SK-N-SH (cell line): Measurements from ENCODE around the gene DUOXA2. TPM values are rescaled to one million over a fixed set of nuclear protein-coding genes. Genes with fewer than 3 reads are reported as not detected.
A peak's percentile ranks its signal among the peaks of the same experiment; 100 is the strongest.
"Not testable (repeated sequence)": the region's sequence is repeated elsewhere in the genome, so short reads cannot be mapped to it uniquely, and the experiment has no call there.

Source experiments
- CTCF ChIA-PET: fragments of 300-600, 350-600 bp; formaldehyde crosslinking; extraction: SDS; loops from one replicate; lab custom pipeline; 2021; lab: Yijun Ruan, JAX
- POLR2A ChIA-PET: fragments of 350-600 bp; sonication (Branson Sonifier 250); formaldehyde crosslinking; extraction: SDS; loops from one replicate; lab custom pipeline; 2020; ENCODE audit warnings: antibody characterized with exemption, inconsistent platforms; lab: Yijun Ruan, JAX
- DNase-seq: peaks from one replicate; pipeline ENCODE4 v3.0.0; 2012
- H2AFZ ChIP-seq: fragments of 200-600 bp; sonication (generic); 2 replicates; pipeline ENCODE4 v1.8.1; 2016; ENCODE audit warnings: antibody characterized with exemption, mild to moderate bottlenecking, low read depth
- H3F3A ChIP-seq: fragments of 200-600 bp; sonication (generic); replicated peaks from 2 replicates; pipeline ENCODE3; 2016; ENCODE audit warnings: antibody characterized with exemption, mild to moderate bottlenecking; ENCODE audit not compliant: insufficient read depth
- H3K27ac ChIP-seq, 2 experiments: fragments of 200-500 bp in 1 of 2; fragments of 200-600 bp in 1 of 2; sonication (Bioruptor generic) in 1 of 2; sonication (generic), shearing (Covaris generic) in 1 of 2; 2 replicates each; pipeline versions ENCODE4 v1.5.1 to v1.6.1; 2014 to 2016; ENCODE audit warnings: low read depth in 2 of 2, inconsistent platforms in 1 of 2, low read length in 1 of 2, mild to moderate bottlenecking in 1 of 2, mixed read lengths in 1 of 2
- H3K27me3 ChIP-seq: fragments of 200-600 bp; sonication (generic), shearing (Covaris generic); 2 replicates; pipeline ENCODE4 v1.6.1; 2016; ENCODE audit warnings: mixed run types; ENCODE audit not compliant: insufficient read depth
- H3K36me3 ChIP-seq, 2 experiments: fragments of 200-500 bp in 1 of 2; fragments of 200-600 bp in 1 of 2; sonication (Bioruptor generic) in 1 of 2; sonication (generic) in 1 of 2; replicated peaks in 1 of 2; 2 replicates each; pipeline versions ENCODE3 to v1.5.1; 2014 to 2016; ENCODE audit warnings: low read length in 1 of 2, mild to moderate bottlenecking in 1 of 2; ENCODE audit not compliant: insufficient read depth in 2 of 2, control insufficient read depth in 1 of 2
- H3K4me1 ChIP-seq, 2 experiments: fragments of 200-500 bp in 1 of 2; fragments of 200-600 bp in 1 of 2; sonication (Bioruptor generic) in 1 of 2; sonication (generic), shearing (Covaris generic) in 1 of 2; 2 replicates each; pipeline versions ENCODE4 v1.5.1 to v1.6.1; 2014 to 2016; ENCODE audit warnings: low read depth in 1 of 2, low read length in 1 of 2, mixed run types in 1 of 2; ENCODE audit not compliant: insufficient read depth in 2 of 2, control insufficient read depth in 1 of 2
- H3K4me2 ChIP-seq: fragments of 200-600 bp; sonication (generic), shearing (Covaris generic); 2 replicates; pipeline ENCODE4 v1.6.1; 2017; ENCODE audit warnings: mixed run types
- H3K4me3 ChIP-seq, 2 experiments: fragments of 200-500 bp in 1 of 2; fragments of 200-600 bp in 1 of 2; sonication (Bioruptor generic) in 1 of 2; sonication (generic), shearing (Covaris generic) in 1 of 2; 2 replicates each; pipeline versions ENCODE4 v1.5.1 to v1.8.1; 2014 to 2016; ENCODE audit warnings: low read depth in 2 of 2, inconsistent platforms in 1 of 2, low read length in 1 of 2, mild to moderate bottlenecking in 1 of 2, mixed read lengths in 1 of 2, moderate library complexity in 1 of 2
- H3K79me2 ChIP-seq: fragments of 200-600 bp; sonication (generic); 2 replicates; pipeline ENCODE4 v1.8.1; 2017; ENCODE audit warnings: mild to moderate bottlenecking; ENCODE audit not compliant: insufficient read depth
- H3K9ac ChIP-seq: fragments of 200-600 bp; sonication (generic); 2 replicates; pipeline ENCODE4 v1.6.1; 2017; ENCODE audit warnings: mixed run types
- H3K9me2 ChIP-seq: fragments of 200-600 bp; sonication (generic); 2 replicates; pipeline ENCODE4 v1.6.1; 2017; ENCODE audit warnings: mixed run types
- H3K9me3 ChIP-seq: fragments of 200-600 bp; sonication (generic); 2 replicates; pipeline ENCODE4 v1.6.1; 2017; ENCODE audit warnings: mixed run types, mild to moderate bottlenecking, moderate library complexity
- H4K20me1 ChIP-seq: fragments of 200-600 bp; sonication (generic); 2 replicates; pipeline ENCODE4 v1.6.1; 2017; ENCODE audit warnings: mild to moderate bottlenecking, mixed run types; ENCODE audit not compliant: insufficient read depth
- EP300 ChIP-seq, 2 experiments: IDR thresholded peaks; 2 replicates each; pipeline versions ENCODE4 v1.4.0 to v1.6.1; 2012; ENCODE audit warnings: borderline replicate concordance in 1 of 2, low read depth in 1 of 2, low read length in 1 of 2
- FOXJ3 ChIP-seq: sonication (generic); formaldehyde crosslinking; IDR thresholded peaks from 2 replicates; pipeline ENCODE4 v1.5.1; 2020; ENCODE audit warnings: mild to moderate bottlenecking, missing genetic modification reagents
- GATA2 ChIP-seq: sonication (generic); formaldehyde crosslinking; IDR thresholded peaks from 2 replicates; pipeline ENCODE4 v1.5.0; 2020; ENCODE audit warnings: mild to moderate bottlenecking, missing genetic modification reagents
- WGBS: methylation state at CpG from one replicate; pipeline ENCODE4 v1.1.6; 2017; ENCODE audit warnings: low lambda C conversion rate; 5-methylcytosine and 5-hydroxymethylcytosine counted together
- polyA plus RNA-seq, 3 experiments: library from polyadenylated mRNA; depleted of rRNA; stranded (reverse); fragments of >200 nt; gene quantifications; 2 replicates each; pipeline ENCODE4 v1.2.3, GENCODE V29; 2012

Gene DUOXA2
- polyA plus RNA-seq, 1 of the 3 experiments (the other 2 are of a cell fraction), result not detected

- H3K9ac ChIP-seq, DNase-seq, H3K9me2 ChIP-seq, H3K4me3 ChIP-seq, H3K9me3 ChIP-seq, H3K36me3 ChIP-seq, H3K4me2 ChIP-seq, H3K27me3 ChIP-seq, H3K79me2 ChIP-seq, POLR2A ChIA-PET, H4K20me1 ChIP-seq, H2AFZ ChIP-seq, H3F3A ChIP-seq: not testable (repeated sequence)
- TF ChIP-seq GATA2 (CRISPR knock-in tag) (peak; percentile 60), FOXJ3 (peak; percentile 52; the same call in 1 of the 2 replicates), EP300 (IDR thresholded peaks at IDR 0.05; ENCODE audit: borderline replicate concordance in 1 of 2, low read depth in 1 of 2, low read length in 1 of 2) (peak in 1 of 2 experiments; percentile 34; a peak in 1 of 4 replicates)
- WGBS, result 32% methylated on average over 2 of the region's 2 CpGs
- Histone ChIP-seq H3K27ac (peak overlapping the region in 1 of 2 experiments; percentile 53; a peak in 2 of 4 replicates), H3K4me1 (peaks cover 0 to 15% of the 10 kb centered on the region in 2 experiments; a peak in 1 of 4 replicates)
- CTCF ChIA-PET, result interaction anchor here (1.0 to 1.1 kb wide), 2 partner anchors 41 to 85 kb away, joined by 3 read pairs; no protein-coding TSS in a partner anchor
These were observed 36.7 kb upstream of the DUOXA2 start for GRCh38 chr15:45077391-45077790.

- H3K4me2 ChIP-seq, H3K9me2 ChIP-seq, H3K79me2 ChIP-seq, H3K27ac ChIP-seq, H2AFZ ChIP-seq, H4K20me1 ChIP-seq, H3F3A ChIP-seq, DNase-seq, H3K9me3 ChIP-seq, CTCF ChIA-PET, H3K9ac ChIP-seq, H3K4me3 ChIP-seq, H3K36me3 ChIP-seq, POLR2A ChIA-PET, H3K27me3 ChIP-seq: not testable (repeated sequence)
- peaks cover 0 to 15% of the 10 kb centered on the region in 2 experiments; a peak in 1 of 4 replicates for H3K4me1 ChIP-seq
- WGBS, result 92% methylated on average over 5 of the region's 5 CpGs
These were observed 34.9 kb upstream of the DUOXA2 start for GRCh38 chr15:45079201-45079600.

GRCh38 chr15:45079628-45080246 lies 34.4 kb upstream of the DUOXA2 start:
- POLR2A ChIA-PET, H3K36me3 ChIP-seq, H3K4me2 ChIP-seq, H3K27ac ChIP-seq, H3K9me2 ChIP-seq, H2AFZ ChIP-seq, H3K4me3 ChIP-seq, CTCF ChIA-PET, H3K9ac ChIP-seq, H3F3A ChIP-seq, H3K79me2 ChIP-seq, DNase-seq, H4K20me1 ChIP-seq, H3K27me3 ChIP-seq, H3K9me3 ChIP-seq: not testable (repeated sequence)
- WGBS, result 95% methylated on average over 4 of the region's 5 CpGs
- H3K4me1 ChIP-seq, result peaks cover 0 to 15% of the 10 kb centered on the region in 2 experiments; a peak in 1 of 4 replicates

GRCh38 chr15:45080593-45080992 lies 33.5 kb upstream of the DUOXA2 start:
- H4K20me1 ChIP-seq, H3K79me2 ChIP-seq, H2AFZ ChIP-seq, H3K4me2 ChIP-seq, H3F3A ChIP-seq, H3K36me3 ChIP-seq, H3K27ac ChIP-seq, H3K4me3 ChIP-seq, H3K27me3 ChIP-seq, H3K9ac ChIP-seq, H3K9me2 ChIP-seq, H3K9me3 ChIP-seq, POLR2A ChIA-PET, DNase-seq: not testable (repeated sequence)
- peaks cover 0 to 15% of the 10 kb centered on the region in 2 experiments; a peak in 1 of 4 replicates for H3K4me1 ChIP-seq
- CTCF ChIA-PET, result interaction anchor here (1.6 kb wide), 1 partner anchor 37 kb away, joined by 9 read pairs; no protein-coding TSS in a partner anchor
- WGBS, result no CpG with 5 or more reads among the region's 3 CpGs

- H3K27me3 ChIP-seq, H3K9me2 ChIP-seq, H3K9me3 ChIP-seq, H3K4me2 ChIP-seq, H3K9ac ChIP-seq, H4K20me1 ChIP-seq, H3K36me3 ChIP-seq, H2AFZ ChIP-seq, H3K4me3 ChIP-seq, H3F3A ChIP-seq, H3K79me2 ChIP-seq, DNase-seq, H3K27ac ChIP-seq, POLR2A ChIA-PET: not testable (repeated sequence)
- H3K4me1 ChIP-seq, result peaks cover 0 to 15% of the 10 kb centered on the region in 2 experiments; a peak in 1 of 4 replicates
- CTCF ChIA-PET, result interaction anchor here (8.4 kb wide), 1 partner anchor 36 kb away, joined by 46 read pairs; no protein-coding TSS in a partner anchor
- 61% methylated on average over 5 of the region's 10 CpGs for WGBS
These were observed 31.7 kb upstream of the DUOXA2 start for GRCh38 chr15:45082412-45082811.
